ENCODE measurements around the gene FSTL3. TPM values are rescaled to one million over a fixed set of nuclear protein-coding genes. Genes with fewer than 3 reads are reported as not detected.
A peak's percentile ranks its signal among the peaks of the same experiment; 100 is the strongest.

The FSTL3 gene
- total RNA-seq, 1 experiment from 2014 or later = 7.1 TPM

- no peaks in the 10 kb centered on the region for H3K4me1 Mint-ChIP-seq (ENCODE audit: low read depth, unreplicated experiment)
- no peak for TF ChIP-seq CTCF (IDR thresholded peaks at IDR 0.05; ENCODE audit: unreplicated experiment)
- H3K4me3 Mint-ChIP-seq (ENCODE audit: low read depth, unreplicated experiment) = peak overlapping the region; percentile 67
- H3K27me3 Mint-ChIP-seq (ENCODE audit: unreplicated experiment) = no peaks in the 10 kb centered on the region
- CTCF ChIA-PET = interaction anchor here (0.6 kb wide), 2 partner anchors 79 to 171 kb away, joined by 3 to 5 read pairs; no protein-coding TSS in a partner anchor
- peaks cover 18% of the 10 kb centered on the region for H3K36me3 Mint-ChIP-seq (ENCODE audit: insufficient read depth, unreplicated experiment)
- BruUV-seq (replicated peaks) = no TSS peak
- intact Hi-C loops (cut with micrococcal nuclease; ENCODE audit: unreplicated experiment) = no loop called here
- peak overlapping the region; percentile 40 for H3K27ac Mint-ChIP-seq (ENCODE audit: unreplicated experiment)
- no peaks in the 10 kb centered on the region for H3K9me3 Mint-ChIP-seq (ENCODE audit: low read depth, unreplicated experiment)
- peak; percentile 81 for DNase-seq
Observed at GRCh38 chr19:681029-682019, 5.1 kb downstream of the FSTL3 start.

- Mint-ChIP-seq H3K9me3 (ENCODE audit: low read depth, unreplicated experiment) (no peaks in the 10 kb centered on the region), H3K4me3 (ENCODE audit: low read depth, unreplicated experiment) (no peak overlapping the region), H3K27me3 (ENCODE audit: unreplicated experiment) (peaks cover 7% of the 10 kb centered on the region), H3K36me3 (ENCODE audit: insufficient read depth, unreplicated experiment) (peaks cover 22% of the 10 kb centered on the region), H3K4me1 (ENCODE audit: low read depth, unreplicated experiment) (no peaks in the 10 kb centered on the region), H3K27ac (ENCODE audit: unreplicated experiment) (no peak overlapping the region)
- no peak for TF ChIP-seq CTCF (IDR thresholded peaks at IDR 0.05; ENCODE audit: unreplicated experiment)
- CTCF ChIA-PET = no interaction called here
- no peak for DNase-seq
- BruUV-seq (replicated peaks) = no TSS peak
- intact Hi-C loops (cut with micrococcal nuclease; ENCODE audit: unreplicated experiment) = no loop called here
Observed at GRCh38 chr19:682678-683320, 6.6 kb downstream of the FSTL3 start.

GRCh38 chr19:685454-685931 is 9.3 kb downstream of the FSTL3 start:
- intact Hi-C loops (cut with micrococcal nuclease; ENCODE audit: unreplicated experiment) = no loop called here
- peaks cover 18% of the 10 kb centered on the region for H3K27me3 Mint-ChIP-seq (ENCODE audit: unreplicated experiment)
- no peaks in the 10 kb centered on the region for H3K9me3 Mint-ChIP-seq (ENCODE audit: low read depth, unreplicated experiment)
- no peak for TF ChIP-seq CTCF (IDR thresholded peaks at IDR 0.05; ENCODE audit: unreplicated experiment)
- no peaks in the 10 kb centered on the region for H3K4me1 Mint-ChIP-seq (ENCODE audit: low read depth, unreplicated experiment)
- H3K27ac Mint-ChIP-seq (ENCODE audit: unreplicated experiment) = no peak overlapping the region
- H3K4me3 Mint-ChIP-seq (ENCODE audit: low read depth, unreplicated experiment) = no peak overlapping the region
- peaks cover 10% of the 10 kb centered on the region for H3K36me3 Mint-ChIP-seq (ENCODE audit: insufficient read depth, unreplicated experiment)
- no peak for DNase-seq
- CTCF ChIA-PET = no interaction called here
- BruUV-seq (replicated peaks) = no TSS peak

- BruUV-seq (replicated peaks) = no TSS peak
- H3K4me1 Mint-ChIP-seq (ENCODE audit: low read depth, unreplicated experiment) = no peaks in the 10 kb centered on the region
- no peaks in the 10 kb centered on the region for H3K9me3 Mint-ChIP-seq (ENCODE audit: low read depth, unreplicated experiment)
- peaks cover 18% of the 10 kb centered on the region for H3K27me3 Mint-ChIP-seq (ENCODE audit: unreplicated experiment)
- CTCF ChIA-PET = interaction anchor here (0.5 to 0.6 kb wide), 2 partner anchors 19 to 341 kb away, joined by 3 to 4 read pairs; no protein-coding TSS in a partner anchor
- no peak for TF ChIP-seq CTCF (IDR thresholded peaks at IDR 0.05; ENCODE audit: unreplicated experiment)
- no peak for DNase-seq
- H3K27ac Mint-ChIP-seq (ENCODE audit: unreplicated experiment) = no peak overlapping the region
- intact Hi-C loops (cut with micrococcal nuclease; ENCODE audit: unreplicated experiment) = no loop called here
- H3K4me3 Mint-ChIP-seq (ENCODE audit: low read depth, unreplicated experiment) = no peak overlapping the region
- peaks cover 6% of the 10 kb centered on the region for H3K36me3 Mint-ChIP-seq (ENCODE audit: insufficient read depth, unreplicated experiment)
Observed at GRCh38 chr19:686589-687297, 10.6 kb downstream of the FSTL3 start.

All from Calu3 (cell line).